HepG2 (cell line): Measurements from ENCODE around the gene MRPL10. TPM values are rescaled to one million over a fixed set of nuclear protein-coding genes. Genes with fewer than 3 reads are reported as not detected.

Experiments used
- ATAC-seq: fragments of 200-7000 bp; cut with Tn5 transposase; 3 replicates; pipeline ENCODE4 v1.9.1; 2020; ENCODE audit warnings: mild to moderate bottlenecking, moderate library complexity
- BruUV-seq: library from RNA; stranded (reverse); fragments of 400-500 nt; replicated peaks from 2 replicates; lab custom pipeline; 2021; lab: Mats Ljungman, UMichigan
- CTCF ChIA-PET: fragments of 300-600 bp; formaldehyde crosslinking; extraction: SDS; loops from one replicate; lab custom pipeline; 2021; ENCODE audit warnings: low total read pairs, inconsistent platforms, low intra/inter-chr PET ratio; lab: Yijun Ruan, JAX
- POLR2A ChIA-PET: fragments of 350-600 bp; sonication (Branson Sonifier 250); formaldehyde crosslinking; loops from one replicate; lab custom pipeline; 2020; ENCODE audit warnings: antibody characterized with exemption, inconsistent platforms; lab: Yijun Ruan, JAX
- DNase-seq: peaks from one replicate; pipeline ENCODE4 v3.0.0-alpha.2; 2015; ENCODE audit warnings: low spot score
- FAIRE-seq: peaks from 3 replicates; lab custom pipeline; 2011; peaks lifted over from hg19 to GRCh38; lab: Jason Lieb, UNC
- H2AFZ ChIP-seq: one replicate; pipeline ENCODE4 v1.6.1; 2011; ENCODE audit warnings: low read length, inconsistent platforms
- H3K27ac ChIP-seq: fragments of 300-600 bp; 3 replicates; pipeline ENCODE4 v1.8.0; 2011; ENCODE audit warnings: mixed run types, mild to moderate bottlenecking, mixed read lengths, low read length, inconsistent platforms; ENCODE audit not compliant: insufficient read depth; ENCODE audit errors: extremely low read length
- H3K27me3 ChIP-seq, 2 experiments: fragments of 200-600 bp in 1 of 2; 2 replicates in 1 of 2; 3 replicates in 1 of 2; pipeline versions ENCODE4 v1.6.0 to v1.8.0; 2011; ENCODE audit warnings: low read length in 2 of 2, mild to moderate bottlenecking in 2 of 2, moderate library complexity in 2 of 2, inconsistent platforms in 1 of 2; ENCODE audit not compliant: insufficient read depth in 2 of 2, control insufficient read depth in 1 of 2
- H3K36me3 ChIP-seq, 2 experiments: fragments of 200-600 bp in 1 of 2; replicated peaks in 1 of 2; 2 replicates in 1 of 2; 3 replicates in 1 of 2; pipeline versions ENCODE4 v1.5.1 to v1.8.0; 2011; ENCODE audit warnings: low read length in 2 of 2, inconsistent platforms in 1 of 2; ENCODE audit not compliant: insufficient read depth in 2 of 2, control insufficient read depth in 1 of 2
- H3K4me1 ChIP-seq: 2 replicates; pipeline ENCODE4 v1.5.1; 2012; ENCODE audit warnings: low read length, inconsistent platforms; ENCODE audit not compliant: insufficient read depth
- H3K4me2 ChIP-seq: 2 replicates; pipeline ENCODE4 v1.6.0; 2011; ENCODE audit warnings: low read depth, low read length, inconsistent platforms
- H3K4me3 ChIP-seq, 3 experiments: fragments of 200-600 bp in 1 of 3; sonication (generic), shearing (Covaris generic) in 1 of 3; replicated peaks in 1 of 3; 2 replicates each; pipeline ENCODE4 v1.5.1; 2011 to 2016; ENCODE audit warnings: low read length in 3 of 3, inconsistent platforms in 2 of 3, low read depth in 2 of 3, mild to moderate bottlenecking in 2 of 3, control low read depth in 1 of 3, mixed read lengths in 1 of 3; ENCODE audit not compliant: insufficient read depth in 1 of 3
- H3K79me2 ChIP-seq: one replicate; pipeline ENCODE4 v1.6.1; 2011; ENCODE audit warnings: low read length, inconsistent platforms; ENCODE audit not compliant: insufficient read depth
- H3K9ac ChIP-seq: 2 replicates; pipeline ENCODE4 v1.6.0; 2011; ENCODE audit warnings: mild to moderate bottlenecking, low read depth, low read length, inconsistent platforms; ENCODE audit not compliant: insufficient read depth
- H3K9me3 ChIP-seq: 2 replicates; pipeline ENCODE4 v1.5.1; 2012; ENCODE audit warnings: mild to moderate bottlenecking, low read length
- H4K20me1 ChIP-seq: 2 replicates; pipeline ENCODE4 v1.6.0; 2011; ENCODE audit warnings: inconsistent platforms, mild to moderate bottlenecking, low read length, moderate library complexity; ENCODE audit not compliant: insufficient read depth
- ARID2 ChIP-seq: sonication (generic); formaldehyde crosslinking; IDR thresholded peaks from 2 replicates; pipeline ENCODE4 v1.8.1; 2022; ENCODE audit warnings: mild to moderate bottlenecking, missing genetic modification reagents, borderline replicate concordance
- BHLHE40 ChIP-seq: IDR thresholded peaks from 2 replicates; pipeline ENCODE4 v1.6.1; 2011; ENCODE audit warnings: low read length, improper control_type of control experiment
- CEBPG ChIP-seq: IDR thresholded peaks from 2 replicates; pipeline ENCODE4 v1.6.1; 2016
- HINFP ChIP-seq: sonication (generic); formaldehyde crosslinking; IDR thresholded peaks from 2 replicates; pipeline ENCODE4 v1.4.0; 2020; ENCODE audit warnings: low read depth, mild to moderate bottlenecking, missing genetic modification reagents
- HNF4A ChIP-seq: sonication (generic); formaldehyde crosslinking; IDR thresholded peaks from 2 replicates; pipeline ENCODE4 v1.4.0; 2020; ENCODE audit warnings: missing genetic modification reagents
- HOXD1 ChIP-seq: sonication (generic); formaldehyde crosslinking; IDR thresholded peaks from 2 replicates; pipeline ENCODE4 v1.5.0; 2020; ENCODE audit warnings: missing genetic modification reagents
- LRRFIP1 ChIP-seq: sonication (generic); formaldehyde crosslinking; conservative IDR thresholded peaks from 2 replicates; pipeline ENCODE4 v1.4.0; 2020; ENCODE audit warnings: missing genetic modification reagents
- MZF1 ChIP-seq: sonication (generic); formaldehyde crosslinking; IDR thresholded peaks from 2 replicates; pipeline ENCODE4 v1.8.1; 2023; ENCODE audit warnings: mild to moderate bottlenecking, missing genetic modification reagents, borderline replicate concordance
- NCOR1 ChIP-seq: fragments of 200-600 bp; sonication (generic); IDR thresholded peaks from 2 replicates; pipeline ENCODE4 v1.7.0; 2017; ENCODE audit warnings: antibody characterized with exemption, low read length, borderline replicate concordance
- NR2F6 ChIP-seq, 2 experiments: IDR thresholded peaks; 2 replicates each; pipeline ENCODE4 v1.6.1; 2016; ENCODE audit warnings: antibody characterized with exemption in 1 of 2, mild to moderate bottlenecking in 1 of 2
- PHF8 ChIP-seq: sonication (generic); formaldehyde crosslinking; IDR thresholded peaks from 2 replicates; pipeline ENCODE4 v1.5.0; 2020; ENCODE audit warnings: missing genetic modification reagents
- RARG ChIP-seq: sonication (generic); formaldehyde crosslinking; IDR thresholded peaks from 2 replicates; pipeline ENCODE4 v1.4.0; 2020; ENCODE audit warnings: low read depth, mild to moderate bottlenecking, missing genetic modification reagents
- RORA ChIP-seq: sonication (generic); formaldehyde crosslinking; IDR thresholded peaks from 2 replicates; pipeline ENCODE4 v1.5.0; 2020; ENCODE audit warnings: mild to moderate bottlenecking, missing genetic modification reagents, moderate library complexity
- RXRB ChIP-seq: IDR thresholded peaks from 2 replicates; pipeline ENCODE4 v1.6.1; 2016; ENCODE audit warnings: borderline replicate concordance, missing genetic modification reagents, missing compliant biosample characterization
- SPEN ChIP-seq: sonication (generic); formaldehyde crosslinking; IDR thresholded peaks from 2 replicates; pipeline ENCODE4 v1.5.1; 2020; ENCODE audit warnings: low read depth, mild to moderate bottlenecking, missing genetic modification reagents
- TEF ChIP-seq: sonication (generic); formaldehyde crosslinking; IDR thresholded peaks from 2 replicates; pipeline ENCODE4 v1.5.0; 2020; ENCODE audit warnings: missing genetic modification reagents
- U2AF2 ChIP-seq: fragments of 200-400 bp; formaldehyde crosslinking; IDR thresholded peaks from 2 replicates; pipeline ENCODE4 v1.6.1; 2017; ENCODE audit warnings: low read depth, mild to moderate bottlenecking, low read length
- ZNF205 ChIP-seq: IDR thresholded peaks from 2 replicates; pipeline ENCODE4 v1.6.1; 2018; ENCODE audit warnings: missing biosample characterization, missing genetic modification reagents
- ZNF766 ChIP-seq: sonication (generic); formaldehyde crosslinking; IDR thresholded peaks from 2 replicates; pipeline ENCODE4 v1.5.0; 2020; ENCODE audit warnings: missing genetic modification reagents, borderline replicate concordance
- ZNF782 ChIP-seq: sonication (generic); formaldehyde crosslinking; IDR thresholded peaks from 2 replicates; pipeline ENCODE4 v1.4.0; 2020; ENCODE audit warnings: missing genetic modification reagents, mild to moderate bottlenecking, borderline replicate concordance
- WGBS: methylation state at CpG from one replicate; pipeline ENCODE4 v1.1.6; 2017; ENCODE audit warnings: low lambda C conversion rate; 5-methylcytosine and 5-hydroxymethylcytosine counted together
- in situ Hi-C: cut with HindIII; loops from 2 replicates; pipeline ENCODE4 v1.10.0; 2017; ENCODE audit warnings: low pct_unique_long_range_greater_than_20kb; ENCODE audit not compliant: extremely low pct_ligation_motif_present
- intact Hi-C: fragments of 100-400 bp; cut with micrococcal nuclease; formaldehyde crosslinking; loops from one replicate; pipeline ENCODE4 v1.10.0; 2022; ENCODE audit not compliant: unreplicated experiment
- polyA plus RNA-seq, 8 experiments: library from polyadenylated mRNA; depleted of rRNA in 3 of 8; stranded (reverse) in 7 of 8; unstranded in 1 of 8; fragments of >200 nt; fragmentation: Illumina TruSeq in 4 of 8; extraction: Trizol in 4 of 8; gene quantifications; 2 replicates each; pipeline versions ENCODE4 v1.2.1 to v1.2.3, GENCODE V29; 2011 to 2016; ENCODE audit warnings: low read depth in 4 of 8, missing spikeins in 1 of 8, mixed read lengths in 1 of 8; ENCODE audit not compliant: insufficient read depth in 1 of 8
- total RNA-seq, 5 experiments: library from RNA; depleted of rRNA; stranded (reverse); fragments of >200 nt; fragmentation: Illumina TruSeq; extraction: Trizol; gene quantifications; 2 replicates each; pipeline ENCODE4 v1.2.3, GENCODE V29; 2016; ENCODE audit warnings: low read depth in 1 of 5

MRPL10 gene
- total and polyA plus RNA-seq, 2 of the 13 experiments (the other 11 are each of a cell fraction or from before 2014, with no cell fraction given): 56.7 to 149 TPM

GRCh38 chr17:47875011-47875985 is 44.0 kb upstream of the MRPL10 start:
- in situ Hi-C loops: no loop called here
- H4K20me1 ChIP-seq: no peaks in the 10 kb centered on the region
- peaks cover 19% of the 10 kb centered on the region for H3K4me1 ChIP-seq
- BruUV-seq: no TSS peak
- H3K9ac ChIP-seq: no peak overlapping the region
- H3K79me2 ChIP-seq: no peaks in the 10 kb centered on the region
- intact Hi-C loops: no loop called here
- no peak for DNase-seq
- whole genome bisulfite sequencing: 10% methylated on average over 11 of the region's 11 CpGs
- H3K4me3 ChIP-seq: no peak overlapping the region
- peak; percentile 17; the same call in 2 of the 3 replicates for ATAC-seq
- H3K4me2 ChIP-seq: no peak overlapping the region; the same call in 1 of the 2 replicates
- H3K9me3 ChIP-seq: no peaks in the 10 kb centered on the region
- H3K36me3 ChIP-seq: no peaks in the 10 kb centered on the region
- peaks cover 6 to 56% of the 10 kb centered on the region in 2 experiments for H3K27me3 ChIP-seq
- no peak for FAIRE-seq
- ChIA-PET POLR2A (no interaction called here), CTCF (no interaction called here)
- no peak overlapping the region for H2AFZ ChIP-seq
- H3K27ac ChIP-seq: no peak overlapping the region
- no peak for TF ChIP-seq RORA (CRISPR knock-in tag)
- TF ChIP-seq HINFP (CRISPR knock-in tag): no peak
- TF ChIP-seq CEBPG (CRISPR knock-in tag): 0 out of 2 replicates have a peak, but pooled peaks have one; percentile 25
- TF ChIP-seq HOXD1 (CRISPR knock-in tag): no peak
- TF ChIP-seq LRRFIP1: no peak
- TF ChIP-seq RXRB (CRISPR knock-in tag): peak; percentile 40; the same call in 1 of the 2 replicates
- TF ChIP-seq MZF1 (CRISPR knock-in tag): no peak
- TF ChIP-seq SPEN (CRISPR knock-in tag): no peak
- no peak for TF ChIP-seq ZNF766 (CRISPR knock-in tag)
- TF ChIP-seq TEF (CRISPR knock-in tag): peak; percentile 50; the same call in 1 of the 2 replicates
- no peak for TF ChIP-seq U2AF2
- no peak for TF ChIP-seq ARID2 (CRISPR knock-in tag)
- TF ChIP-seq NR2F6 (IDR thresholded peaks at IDR 0.05): peak; percentile 40
- TF ChIP-seq NR2F6 (CRISPR knock-in tag; IDR thresholded peaks at IDR 0.05): peak; percentile 43; the same call in 1 of the 2 replicates
- no peak for TF ChIP-seq NCOR1
- TF ChIP-seq HNF4A (CRISPR knock-in tag): 0 out of 2 replicates have a peak, but pooled peaks have one; percentile 9
- TF ChIP-seq ZNF782 (CRISPR knock-in tag): no peak
- no peak for TF ChIP-seq PHF8 (CRISPR knock-in tag)
- TF ChIP-seq RARG (CRISPR knock-in tag): no peak
- TF ChIP-seq ZNF205 (CRISPR knock-in tag): no peak
- no peak for TF ChIP-seq BHLHE40
